ENCODE measurements around the gene PRSS12.

PRSS12 gene

DNA sequence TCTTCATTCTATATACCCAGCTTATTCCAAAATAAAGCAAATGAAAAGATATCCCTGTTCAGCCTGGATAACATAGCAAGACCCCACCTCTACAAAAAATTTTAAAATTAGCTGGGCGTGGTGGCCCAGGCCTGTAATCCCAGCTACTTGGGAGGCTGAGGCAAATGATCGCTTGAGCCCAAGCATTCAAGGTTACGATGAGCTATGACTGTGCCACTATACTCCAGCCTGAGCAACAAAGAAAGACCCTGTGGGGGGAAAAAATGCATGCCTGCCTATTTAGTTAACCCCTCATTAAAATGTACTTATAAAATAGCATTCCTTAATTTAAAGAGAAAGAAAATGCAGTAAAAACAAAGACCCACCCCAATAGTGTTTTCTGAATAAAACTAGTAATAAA is 9.3 kb downstream of the PRSS12 start:
- Histone ChIP-seq H3K9me3 (ENCODE audit: control insufficient read depth in 1 of 2, low read length in 2 of 2) (no peaks in the 10 kb centered on the region), H3K4me1 (ENCODE audit: control insufficient read depth in 1 of 2, insufficient read depth in 2 of 2, low read length in 2 of 2) (peaks cover 0 to 14% of the 10 kb centered on the region in 2 donors), H3K27ac (ENCODE audit: low read depth, low read length) (no peak overlapping the region), H3K9ac (ENCODE audit: low read depth in 1 of 2, low read length in 2 of 2) (no peak overlapping the region), H3K4me3 (ENCODE audit: low read depth in 1 of 2, low read length in 2 of 2) (no peak overlapping the region), H3K27me3 (ENCODE audit: control insufficient read depth in 1 of 2, insufficient read depth in 2 of 2, low read length in 2 of 2) (no peaks in the 10 kb centered on the region), H3K36me3 (ENCODE audit: control insufficient read depth in 1 of 2, insufficient read depth in 2 of 2, low read length in 2 of 2) (no peaks in the 10 kb centered on the region)

- Histone ChIP-seq H3K27ac (ENCODE audit: low read depth, low read length) (no peak overlapping the region), H3K4me3 (ENCODE audit: low read depth in 1 of 2, low read length in 2 of 2) (no peak overlapping the region)
These were observed 12.7 kb downstream of the PRSS12 start for GRCh38 chr4:118340109-118340508.

DNA sequence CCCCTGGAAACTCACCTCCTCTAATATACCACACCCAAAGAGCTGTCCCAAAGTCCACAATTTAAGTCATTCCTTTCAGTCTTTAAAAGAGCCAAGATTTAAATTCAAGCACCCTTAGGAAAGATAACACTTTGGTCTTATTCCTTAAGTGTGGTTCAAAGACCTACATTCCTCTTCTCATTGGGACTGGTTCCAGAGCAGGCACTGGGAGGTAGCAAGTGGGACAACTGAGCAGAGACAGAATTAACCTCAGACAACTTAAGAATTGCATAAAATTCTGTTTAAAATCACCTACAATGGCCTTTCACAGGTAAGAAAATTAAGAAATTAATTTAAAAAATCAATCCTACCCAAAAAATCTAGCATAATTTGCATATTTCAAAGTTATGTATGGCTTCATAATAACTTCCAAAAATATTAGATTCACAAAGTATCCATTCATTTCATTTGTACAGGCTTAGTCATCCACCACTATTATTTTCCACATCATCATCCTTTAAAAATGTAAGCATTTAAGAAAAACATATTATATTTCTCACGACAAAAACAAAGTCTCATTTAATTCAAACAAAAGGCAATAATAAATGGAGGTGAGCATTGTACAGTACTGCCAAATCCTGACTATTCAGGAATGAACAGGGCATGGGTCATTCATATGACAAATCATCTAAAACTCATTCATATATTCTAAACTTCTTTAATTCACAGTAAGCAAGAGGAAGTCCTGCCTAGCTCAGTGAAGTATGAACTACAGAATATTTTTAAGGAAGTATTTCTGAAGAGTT is 13.6 kb downstream of the PRSS12 start:
- Histone ChIP-seq H3K27me3 (ENCODE audit: control insufficient read depth in 1 of 2, insufficient read depth in 2 of 2, low read length in 2 of 2) (no peaks in the 10 kb centered on the region), H3K36me3 (ENCODE audit: control insufficient read depth in 1 of 2, insufficient read depth in 2 of 2, low read length in 2 of 2) (no peaks in the 10 kb centered on the region), H3K4me3 (ENCODE audit: low read depth in 1 of 2, low read length in 2 of 2) (no peak overlapping the region), H3K9ac (ENCODE audit: low read depth in 1 of 2, low read length in 2 of 2) (no peak overlapping the region), H3K9me3 (ENCODE audit: control insufficient read depth in 1 of 2, low read length in 2 of 2) (no peaks in the 10 kb centered on the region), H3K27ac (ENCODE audit: low read depth, low read length) (no peak overlapping the region), H3K4me1 (ENCODE audit: control insufficient read depth in 1 of 2, insufficient read depth in 2 of 2, low read length in 2 of 2) (no peaks in the 10 kb centered on the region)

More at GRCh38 chr4:118340109-118340508, 12.7 kb downstream of the PRSS12 start:
- Histone ChIP-seq H3K27me3 (ENCODE audit: control insufficient read depth in 1 of 2, insufficient read depth in 2 of 2, low read length in 2 of 2) (no peaks in the 10 kb centered on the region), H3K36me3 (ENCODE audit: control insufficient read depth in 1 of 2, insufficient read depth in 2 of 2, low read length in 2 of 2) (no peaks in the 10 kb centered on the region), H3K4me1 (ENCODE audit: control insufficient read depth in 1 of 2, insufficient read depth in 2 of 2, low read length in 2 of 2) (peaks cover 0 to 5% of the 10 kb centered on the region in 2 donors), H3K9ac (ENCODE audit: low read depth in 1 of 2, low read length in 2 of 2) (no peak overlapping the region), H3K9me3 (ENCODE audit: control insufficient read depth in 1 of 2, low read length in 2 of 2) (no peaks in the 10 kb centered on the region)

GRCh38 chr4:118338518-118338917 is 14.3 kb downstream of the PRSS12 start:
- Histone ChIP-seq H3K4me3 (ENCODE audit: low read depth in 1 of 2, low read length in 2 of 2) (no peak overlapping the region), H3K27me3 (ENCODE audit: control insufficient read depth in 1 of 2, insufficient read depth in 2 of 2, low read length in 2 of 2) (no peaks in the 10 kb centered on the region), H3K36me3 (ENCODE audit: control insufficient read depth in 1 of 2, insufficient read depth in 2 of 2, low read length in 2 of 2) (no peaks in the 10 kb centered on the region), H3K27ac (ENCODE audit: low read depth, low read length) (no peak overlapping the region), H3K9ac (ENCODE audit: low read depth in 1 of 2, low read length in 2 of 2) (no peak overlapping the region), H3K4me1 (ENCODE audit: control insufficient read depth in 1 of 2, insufficient read depth in 2 of 2, low read length in 2 of 2) (no peaks in the 10 kb centered on the region), H3K9me3 (ENCODE audit: control insufficient read depth in 1 of 2, low read length in 2 of 2) (no peaks in the 10 kb centered on the region)

DNA sequence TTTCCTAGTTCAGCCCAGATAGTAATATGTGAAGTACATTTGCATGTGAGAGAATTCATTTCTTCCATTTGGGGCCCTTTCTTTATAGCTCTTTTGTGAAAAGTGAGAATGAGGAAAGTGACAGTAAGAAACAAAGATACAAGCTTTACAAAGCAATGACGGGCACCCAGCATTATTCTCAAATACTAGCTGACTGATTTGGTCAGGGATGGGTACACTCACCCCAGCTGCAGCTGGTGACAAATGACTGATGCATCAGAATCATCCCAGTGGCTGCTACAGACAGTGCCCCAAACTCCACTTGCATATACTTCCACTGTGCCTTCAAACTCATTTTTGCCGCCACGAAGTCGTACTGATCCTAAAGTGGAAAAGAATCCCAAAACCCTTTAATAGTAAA is 14.8 kb downstream of the PRSS12 start:
- Histone ChIP-seq H3K4me1 (ENCODE audit: control insufficient read depth in 1 of 2, insufficient read depth in 2 of 2, low read length in 2 of 2) (no peaks in the 10 kb centered on the region), H3K9me3 (ENCODE audit: control insufficient read depth in 1 of 2, low read length in 2 of 2) (no peaks in the 10 kb centered on the region), H3K36me3 (ENCODE audit: control insufficient read depth in 1 of 2, insufficient read depth in 2 of 2, low read length in 2 of 2) (no peaks in the 10 kb centered on the region), H3K4me3 (ENCODE audit: low read depth in 1 of 2, low read length in 2 of 2) (no peak overlapping the region), H3K27me3 (ENCODE audit: control insufficient read depth in 1 of 2, insufficient read depth in 2 of 2, low read length in 2 of 2) (no peaks in the 10 kb centered on the region), H3K27ac (ENCODE audit: low read depth, low read length) (no peak overlapping the region), H3K9ac (ENCODE audit: low read depth in 1 of 2, low read length in 2 of 2) (no peak overlapping the region)

GRCh38 chr4:118335774-118336173 is 17.0 kb downstream of the PRSS12 start:
- Histone ChIP-seq H3K36me3 (ENCODE audit: control insufficient read depth in 1 of 2, insufficient read depth in 2 of 2, low read length in 2 of 2) (no peaks in the 10 kb centered on the region), H3K4me3 (ENCODE audit: low read depth in 1 of 2, low read length in 2 of 2) (no peak overlapping the region), H3K27me3 (ENCODE audit: control insufficient read depth in 1 of 2, insufficient read depth in 2 of 2, low read length in 2 of 2) (no peaks in the 10 kb centered on the region), H3K9ac (ENCODE audit: low read depth in 1 of 2, low read length in 2 of 2) (no peak overlapping the region), H3K4me1 (ENCODE audit: control insufficient read depth in 1 of 2, insufficient read depth in 2 of 2, low read length in 2 of 2) (no peaks in the 10 kb centered on the region), H3K27ac (ENCODE audit: low read depth, low read length) (no peak overlapping the region), H3K9me3 (ENCODE audit: control insufficient read depth in 1 of 2, low read length in 2 of 2) (no peaks in the 10 kb centered on the region)

DNA sequence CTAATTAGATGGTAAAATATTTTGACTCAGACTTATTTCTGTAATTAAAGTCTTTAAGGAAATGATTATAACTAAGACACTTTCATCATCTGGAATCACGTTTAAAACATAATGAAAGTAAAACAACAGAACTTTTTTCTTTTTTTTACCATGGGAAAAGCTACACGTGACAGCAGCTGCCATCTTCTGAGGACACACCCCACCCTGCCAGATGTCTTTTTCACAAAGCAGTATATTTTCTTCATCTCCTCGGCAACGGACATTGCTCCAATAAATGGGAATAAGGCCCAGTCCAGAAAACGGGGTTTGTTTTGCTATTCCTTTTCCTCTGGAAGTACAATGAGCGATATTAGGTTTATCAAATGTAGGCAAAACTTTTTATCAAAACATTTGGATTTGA is 17.5 kb downstream of the PRSS12 start:
- no peak overlapping the region for H3K9ac ChIP-seq (ENCODE audit: low read depth in 1 of 2, low read length in 2 of 2)

GRCh38 chr4:118331352-118331751 is 21.5 kb downstream of the PRSS12 start:
- H3K27me3 ChIP-seq (ENCODE audit: control insufficient read depth in 1 of 2, insufficient read depth in 2 of 2, low read length in 2 of 2): no peaks in the 10 kb centered on the region
- H3K36me3 ChIP-seq (ENCODE audit: control insufficient read depth in 1 of 2, insufficient read depth in 2 of 2, low read length in 2 of 2): no peaks in the 10 kb centered on the region
- no peak overlapping the region for H3K9ac ChIP-seq (ENCODE audit: low read depth in 1 of 2, low read length in 2 of 2)
- no peaks in the 10 kb centered on the region for H3K4me1 ChIP-seq (ENCODE audit: control insufficient read depth in 1 of 2, insufficient read depth in 2 of 2, low read length in 2 of 2)
- no peaks in the 10 kb centered on the region for H3K9me3 ChIP-seq (ENCODE audit: control insufficient read depth in 1 of 2, low read length in 2 of 2)
- no peak overlapping the region for H3K27ac ChIP-seq (ENCODE audit: low read depth, low read length)
- H3K4me3 ChIP-seq (ENCODE audit: low read depth in 1 of 2, low read length in 2 of 2): no peak overlapping the region

More for the DNA sequence above, 17.5 kb downstream of the PRSS12 start:
- Histone ChIP-seq H3K36me3 (ENCODE audit: control insufficient read depth in 1 of 2, insufficient read depth in 2 of 2, low read length in 2 of 2) (no peaks in the 10 kb centered on the region), H3K27me3 (ENCODE audit: control insufficient read depth in 1 of 2, insufficient read depth in 2 of 2, low read length in 2 of 2) (no peaks in the 10 kb centered on the region), H3K9me3 (ENCODE audit: control insufficient read depth in 1 of 2, low read length in 2 of 2) (no peaks in the 10 kb centered on the region), H3K27ac (ENCODE audit: low read depth, low read length) (no peak overlapping the region), H3K4me1 (ENCODE audit: control insufficient read depth in 1 of 2, insufficient read depth in 2 of 2, low read length in 2 of 2) (no peaks in the 10 kb centered on the region), H3K4me3 (ENCODE audit: low read depth in 1 of 2, low read length in 2 of 2) (no peak overlapping the region)

GRCh38 chr4:118329849-118330248 is 23.0 kb downstream of the PRSS12 start:
- Histone ChIP-seq H3K36me3 (ENCODE audit: control insufficient read depth in 1 of 2, insufficient read depth in 2 of 2, low read length in 2 of 2) (no peaks in the 10 kb centered on the region), H3K9me3 (ENCODE audit: control insufficient read depth in 1 of 2, low read length in 2 of 2) (no peaks in the 10 kb centered on the region), H3K4me3 (ENCODE audit: low read depth in 1 of 2, low read length in 2 of 2) (no peak overlapping the region), H3K9ac (ENCODE audit: low read depth in 1 of 2, low read length in 2 of 2) (no peak overlapping the region), H3K27me3 (ENCODE audit: control insufficient read depth in 1 of 2, insufficient read depth in 2 of 2, low read length in 2 of 2) (no peaks in the 10 kb centered on the region), H3K4me1 (ENCODE audit: control insufficient read depth in 1 of 2, insufficient read depth in 2 of 2, low read length in 2 of 2) (no peaks in the 10 kb centered on the region), H3K27ac (ENCODE audit: low read depth, low read length) (no peak overlapping the region)

- Histone ChIP-seq H3K4me3 (ENCODE audit: low read depth in 1 of 2, low read length in 2 of 2) (no peak overlapping the region), H3K9ac (ENCODE audit: low read depth in 1 of 2, low read length in 2 of 2) (no peak overlapping the region), H3K36me3 (ENCODE audit: control insufficient read depth in 1 of 2, insufficient read depth in 2 of 2, low read length in 2 of 2) (no peaks in the 10 kb centered on the region), H3K4me1 (ENCODE audit: control insufficient read depth in 1 of 2, insufficient read depth in 2 of 2, low read length in 2 of 2) (no peaks in the 10 kb centered on the region), H3K27ac (ENCODE audit: low read depth, low read length) (no peak overlapping the region), H3K27me3 (ENCODE audit: control insufficient read depth in 1 of 2, insufficient read depth in 2 of 2, low read length in 2 of 2) (no peaks in the 10 kb centered on the region), H3K9me3 (ENCODE audit: control insufficient read depth in 1 of 2, low read length in 2 of 2) (no peaks in the 10 kb centered on the region)
These were observed 25.1 kb downstream of the PRSS12 start for GRCh38 chr4:118327554-118328241.

Measured in duodenal mucosa (tissue), 2 donors.